SKM-1 (cell line): ENCODE data around the gene RTBDN.

Experiments used
- DNase-seq: peaks from one replicate; lab custom pipeline; 2025; ENCODE audit not compliant: unreplicated experiment; lab: John Stamatoyannopoulos, UW

RTBDN gene

DNA sequence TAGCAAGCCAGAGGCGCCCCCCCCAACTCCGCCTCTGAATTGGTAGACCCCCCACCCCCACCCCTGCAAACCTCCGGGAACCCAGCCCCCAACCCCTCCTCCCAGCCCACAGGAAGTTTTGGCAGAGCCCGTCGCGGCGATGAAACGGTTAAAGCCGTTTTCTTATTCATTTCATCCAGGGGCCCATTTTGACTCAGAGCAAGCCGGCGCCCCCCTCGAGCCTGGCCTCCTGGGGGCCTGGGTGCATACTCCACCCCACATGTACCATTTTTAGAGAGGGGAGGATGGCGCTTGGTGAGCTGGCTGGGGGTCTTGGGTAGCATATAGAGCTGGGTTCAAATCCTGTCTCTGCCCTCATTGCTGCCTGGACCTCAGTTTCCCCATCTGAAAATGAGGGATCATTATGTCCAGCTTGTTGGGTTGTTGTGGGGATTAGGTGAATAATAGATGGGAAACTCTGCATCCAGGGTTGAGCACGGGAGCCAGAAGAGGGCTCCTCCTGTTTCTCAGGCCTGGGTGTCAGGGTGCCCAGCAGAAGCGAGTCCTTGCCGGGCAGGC lies 51.0 kb downstream of the RTBDN start:
- no peak for DNase-seq

- DNase-seq, result no peak
Measured at GRCh38 chr19:12782424-12783290, 51.7 kb downstream of the RTBDN start.

- no peak for DNase-seq
Measured at GRCh38 chr19:12782174-12782423, 52.3 kb downstream of the RTBDN start.

GRCh38 chr19:12779162-12779993 lies 55.0 kb downstream of the RTBDN start:
- DNase-seq, result no peak

DNA sequence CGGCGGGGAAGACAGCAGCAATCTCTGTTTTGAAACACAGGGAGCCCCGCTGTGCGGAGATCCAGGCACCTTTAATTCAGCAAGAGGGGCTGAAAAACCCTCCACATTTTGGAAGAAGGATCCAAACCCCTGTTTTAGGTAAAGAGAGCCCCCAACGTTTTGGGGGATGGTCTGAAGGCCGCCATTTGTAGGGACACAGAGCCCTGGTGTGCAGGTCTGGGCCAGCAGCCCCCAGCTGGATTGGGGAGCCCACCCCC lies 55.5 kb downstream of the RTBDN start:
- no peak for DNase-seq

DNA sequence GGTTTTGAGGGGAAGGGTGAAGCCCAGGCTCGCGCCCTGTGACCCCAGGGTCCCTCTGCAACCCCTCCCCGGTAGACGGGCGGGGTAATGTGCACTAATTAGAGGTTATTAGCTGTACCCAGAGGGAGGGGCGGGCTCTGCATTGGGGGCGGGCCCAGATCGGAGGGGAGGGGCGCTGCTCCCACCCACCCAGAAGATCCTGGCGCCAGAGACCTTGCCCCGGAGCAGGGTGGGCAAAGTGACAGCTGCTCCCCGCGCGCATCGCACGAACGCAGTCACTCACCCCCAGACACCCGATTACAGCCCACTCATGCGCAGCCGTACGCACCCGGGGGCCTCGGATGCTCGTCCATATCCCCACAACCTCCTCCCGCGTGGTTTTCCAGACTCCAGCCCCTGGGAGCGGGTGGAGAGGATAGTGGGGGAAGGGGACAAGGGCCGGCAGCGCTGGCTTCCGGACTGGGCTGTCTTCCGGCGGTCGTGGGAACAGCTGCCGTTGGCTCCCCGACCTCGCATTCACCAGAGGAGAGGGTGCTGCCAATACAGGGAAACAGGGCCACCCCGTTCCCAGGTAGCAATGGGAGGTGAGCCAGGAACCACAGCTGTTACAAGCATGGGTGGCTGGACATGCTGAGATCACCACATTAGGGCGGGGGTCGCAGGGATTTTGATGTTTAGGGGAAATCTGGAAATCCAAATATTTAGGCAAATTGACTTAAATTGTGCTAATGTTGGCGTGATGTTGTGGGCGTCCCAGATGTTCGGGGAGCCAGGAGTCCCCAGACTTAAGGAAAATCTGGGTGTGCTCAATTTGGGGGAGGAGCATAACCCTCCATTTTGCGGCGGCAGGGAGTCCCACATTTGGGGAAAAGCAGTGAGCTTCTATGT lies 56.1 kb downstream of the RTBDN start:
- DNase-seq, result no peak

GRCh38 chr19:12777217-12778016 lies 57.0 kb downstream of the RTBDN start:
- DNase-seq, result peak; percentile 60
